GM18868 (cell line): ENCODE measurements around the gene RPS15.
"Not testable (repeated sequence)": the region's sequence is repeated elsewhere in the genome, so short reads cannot be mapped to it uniquely, and the experiment has no call there.

Source experiments
- ATAC-seq: cut with Tn5 transposase; IDR thresholded peaks from one replicate; pipeline ENCODE4 v1.9.1; 2021; ENCODE audit warnings: mild to moderate bottlenecking, moderate library complexity; ENCODE audit not compliant: unreplicated experiment

RPS15 gene

GRCh38 chr19:1433119-1434039 is 4.8 kb upstream of the RPS15 start:
- ATAC-seq, result no peak

- no peak for ATAC-seq
Observed at GRCh38 chr19:1434040-1434366, 4.2 kb upstream of the RPS15 start.

- ATAC-seq, result no peak
Observed at GRCh38 chr19:1434577-1435060, 3.6 kb upstream of the RPS15 start.

GRCh38 chr19:1435378-1435989 is 2.7 kb upstream of the RPS15 start:
- no peak for ATAC-seq

GRCh38 chr19:1437609-1438008 is 587 bp upstream of the RPS15 start:
- ATAC-seq, result no peak

- ATAC-seq, result no peak
Observed at GRCh38 chr19:1438933-1439354, 748 bp downstream of the RPS15 start.

GRCh38 chr19:1439525-1440417 is 1.6 kb downstream of the RPS15 start:
- not testable (repeated sequence) for ATAC-seq

- ATAC-seq, result no peak
Observed at GRCh38 chr19:1440418-1440801, 2.2 kb downstream of the RPS15 start.

- no peak for ATAC-seq
Observed at GRCh38 chr19:1441022-1441426, 2.8 kb downstream of the RPS15 start.

GRCh38 chr19:1441677-1442438 is 3.7 kb downstream of the RPS15 start:
- ATAC-seq, result no peak

GRCh38 chr19:1445185-1445931 is 7.2 kb downstream of the RPS15 start:
- peak; percentile 58 for ATAC-seq

GRCh38 chr19:1445932-1446712 is 7.9 kb downstream of the RPS15 start:
- ATAC-seq, result no peak

GRCh38 chr19:1446713-1447481 is 8.7 kb downstream of the RPS15 start:
- ATAC-seq, result no peak

GRCh38 chr19:1447504-1447903 is 9.3 kb downstream of the RPS15 start:
- ATAC-seq, result no peak

- ATAC-seq, result no peak
Observed at GRCh38 chr19:1447944-1448343, 9.7 kb downstream of the RPS15 start.

GRCh38 chr19:1449467-1450442 is 11.6 kb downstream of the RPS15 start, which contains the start of gene APC2:
Gene APC2 (plus strand): TSS chr19:1450121. CDS start chr19:1453002, 2,881 bp downstream.
- no peak for ATAC-seq
